ENCODE measurements around the gene TUT4.

DNA sequence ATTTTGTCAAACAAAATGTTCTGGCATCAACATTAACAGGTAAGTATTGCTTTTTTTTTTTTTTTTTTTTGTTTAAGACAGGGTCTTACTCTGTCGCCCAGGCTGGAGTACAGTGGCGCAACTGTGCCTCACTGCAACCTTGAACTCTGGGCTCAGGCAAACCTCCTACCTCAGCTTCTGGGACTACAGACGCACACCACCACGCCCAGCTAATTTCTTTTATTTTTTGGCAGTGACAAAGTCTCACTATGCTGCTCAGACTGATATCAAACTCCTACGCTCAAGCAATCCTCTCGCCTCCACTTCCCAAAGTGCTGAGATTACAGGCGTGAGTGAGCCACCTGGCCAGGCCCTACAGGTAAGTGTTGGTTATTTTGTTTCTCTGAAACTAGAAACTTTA lies 2.4 kb downstream of the TUT4 start:
- TF ChIP-seq, protein P1, sequence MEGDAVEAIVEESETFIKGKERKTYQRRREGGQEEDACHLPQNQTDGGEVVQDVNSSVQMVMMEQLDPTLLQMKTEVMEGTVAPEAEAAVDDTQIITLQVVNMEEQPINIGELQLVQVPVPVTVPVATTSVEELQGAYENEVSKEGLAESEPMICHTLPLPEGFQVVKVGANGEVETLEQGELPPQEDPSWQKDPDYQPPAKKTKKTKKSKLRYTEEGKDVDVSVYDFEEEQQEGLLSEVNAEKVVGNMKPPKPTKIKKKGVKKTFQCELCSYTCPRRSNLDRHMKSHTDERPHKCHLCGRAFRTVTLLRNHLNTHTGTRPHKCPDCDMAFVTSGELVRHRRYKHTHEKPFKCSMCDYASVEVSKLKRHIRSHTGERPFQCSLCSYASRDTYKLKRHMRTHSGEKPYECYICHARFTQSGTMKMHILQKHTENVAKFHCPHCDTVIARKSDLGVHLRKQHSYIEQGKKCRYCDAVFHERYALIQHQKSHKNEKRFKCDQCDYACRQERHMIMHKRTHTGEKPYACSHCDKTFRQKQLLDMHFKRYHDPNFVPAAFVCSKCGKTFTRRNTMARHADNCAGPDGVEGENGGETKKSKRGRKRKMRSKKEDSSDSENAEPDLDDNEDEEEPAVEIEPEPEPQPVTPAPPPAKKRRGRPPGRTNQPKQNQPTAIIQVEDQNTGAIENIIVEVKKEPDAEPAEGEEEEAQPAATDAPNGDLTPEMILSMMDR (conservative IDR thresholded peaks at IDR 0.05 in 1 of 2, IDR thresholded peaks at IDR 0.05 in 1 of 2; ENCODE audit: low read depth in 1 of 2, low read length in 2 of 2): no peak
- no peak for TF ChIP-seq EZH2 (IDR thresholded peaks at IDR 0.05; ENCODE audit: low read length, missing control alignments)
